RWPE1 (cell line): ENCODE results near the gene GPRIN3.

Source experiments
- CTCF ChIA-PET: fragments of 350-600 bp; sonication (Branson Sonifier 250); formaldehyde crosslinking; extraction: SDS; loops from one replicate; lab custom pipeline; 2021; lab: Yijun Ruan, JAX
- POLR2A ChIA-PET: fragments of 400-600 bp; formaldehyde crosslinking; extraction: SDS; loops from one replicate; lab custom pipeline; 2020; ENCODE audit warnings: antibody characterized with exemption; ENCODE audit not compliant: low non-redundant PET; lab: Yijun Ruan, JAX
- DNase-seq: peaks from one replicate; pipeline ENCODE4 v3.0.0; 2012; ENCODE audit warnings: low spot score
- H3K27ac ChIP-seq: fragments of 450-650 bp; 2 replicates; pipeline ENCODE4 v1.5.1; 2017
- CTCF ChIP-seq: fragments of 450-650 bp; conservative IDR thresholded peaks from 2 replicates; pipeline ENCODE4 v1.5.1; 2017; ENCODE audit warnings: low read depth, mild to moderate bottlenecking

GPRIN3 gene

GRCh38 chr4:89217604-89218003 lies 90.0 kb downstream of the GPRIN3 start:
- TF ChIP-seq CTCF, result no peak
- ChIA-PET POLR2A (no interaction called here), CTCF (interaction anchor here (0.6 to 1.4 kb wide), 4 partner anchors 9 to 979 kb away, joined by 3 to 8 read pairs (median 4); no protein-coding TSS in a partner anchor)
- no peak overlapping the region for H3K27ac ChIP-seq
- DNase-seq, result no peak

GRCh38 chr4:89216866-89217265 lies 90.7 kb downstream of the GPRIN3 start:
- ChIA-PET POLR2A (no interaction called here), CTCF (interaction anchor here (1.4 kb wide), 1 partner anchor 10 kb away, joined by 8 read pairs; no protein-coding TSS in a partner anchor)
- no peak for DNase-seq
- H3K27ac ChIP-seq, result no peak overlapping the region
- TF ChIP-seq CTCF, result no peak

- no peak for DNase-seq
- no peak for TF ChIP-seq CTCF
- ChIA-PET POLR2A (no interaction called here), CTCF (no interaction called here)
- H3K27ac ChIP-seq, result no peak overlapping the region
Measured at GRCh38 chr4:89216422-89216821, 91.2 kb downstream of the GPRIN3 start.

- DNase-seq, result no peak
- no peak for TF ChIP-seq CTCF
- POLR2A ChIA-PET, result no interaction called here
- no peak overlapping the region for H3K27ac ChIP-seq
- CTCF ChIA-PET, result no interaction called here
Measured at GRCh38 chr4:89215736-89216135, 91.9 kb downstream of the GPRIN3 start.

- POLR2A ChIA-PET, result no interaction called here
- TF ChIP-seq CTCF, result no peak
- CTCF ChIA-PET, result no interaction called here
- no peak overlapping the region for H3K27ac ChIP-seq
- DNase-seq, result no peak
Measured at GRCh38 chr4:89214308-89214707, 93.3 kb downstream of the GPRIN3 start.

- POLR2A ChIA-PET, result no interaction called here
Measured at GRCh38 chr4:89213382-89213701, 94.3 kb downstream of the GPRIN3 start.

More at GRCh38 chr4:89213382-89213701, 94.3 kb downstream of the GPRIN3 start:
- TF ChIP-seq CTCF, result no peak
- H3K27ac ChIP-seq, result no peak overlapping the region
- no peak for DNase-seq
- CTCF ChIA-PET, result no interaction called here
